PFSK-1 (cell line): Measurements from ENCODE around the gene STXBP5.

ENCODE experiments used
- POLR2AphosphoS5 ChIP-seq: IDR thresholded peaks from 2 replicates; pipeline ENCODE4 v1.6.1; 2012; ENCODE audit warnings: low read depth, mild to moderate bottlenecking, control low read depth, low read length, moderate library complexity
- REST ChIP-seq, 2 experiments: IDR thresholded peaks; 2 replicates each; pipeline versions ENCODE4 v1.6.1 to v1.8.0; 2011 to 2012; ENCODE audit warnings: low read depth in 2 of 2, low read length in 2 of 2, control low read depth in 1 of 2, inconsistent platforms in 1 of 2, mild to moderate bottlenecking in 1 of 2, moderate library complexity in 1 of 2; ENCODE audit not compliant: insufficient read depth in 1 of 2
- SIN3A ChIP-seq: IDR thresholded peaks from 2 replicates; pipeline ENCODE4 v1.6.1; 2012; ENCODE audit warnings: mild to moderate bottlenecking, low read length, moderate library complexity, borderline replicate concordance; ENCODE audit not compliant: insufficient read depth
- TAF1 ChIP-seq: IDR thresholded peaks from 2 replicates; pipeline ENCODE4 v1.6.1; 2012; ENCODE audit warnings: low read length, control low read depth, borderline replicate concordance; ENCODE audit not compliant: insufficient read depth

GRCh38 chr6:147282566-147282959 lies 78.3 kb downstream of the STXBP5 start:
- no peak for TF ChIP-seq POLR2AphosphoS5
- no peak for TF ChIP-seq TAF1
- TF ChIP-seq REST (IDR thresholded peaks at IDR 0.05; ENCODE audit: insufficient read depth in 1 of 2, low read depth in 2 of 2, low read length in 2 of 2), result no peak
- no peak for TF ChIP-seq SIN3A
